Skeletal muscle satellite cell (primary cell): Measurements from ENCODE around the gene DYNC2H1.

Source experiments
- H3K27me3 ChIP-seq: 2 replicates; pipeline ENCODE4 v1.7.0; 2013; ENCODE audit warnings: low read length; ENCODE audit not compliant: control insufficient read depth, insufficient read depth
- H3K36me3 ChIP-seq: 2 replicates; pipeline ENCODE4 v1.7.0; 2013; ENCODE audit warnings: mild to moderate bottlenecking, control low read depth, low read length; ENCODE audit not compliant: insufficient read depth
- H3K4me1 ChIP-seq: 2 replicates; pipeline ENCODE4 v1.7.0; 2013; ENCODE audit warnings: low read length; ENCODE audit not compliant: control insufficient read depth, insufficient read depth
- H3K4me2 ChIP-seq: 2 replicates; pipeline ENCODE4 v1.7.0; 2013; ENCODE audit warnings: mild to moderate bottlenecking, low read length
- H3K4me3 ChIP-seq: 2 replicates; pipeline ENCODE4 v1.7.0; 2013; ENCODE audit warnings: low read length
- H3K9ac ChIP-seq: 2 replicates; pipeline ENCODE4 v1.7.0; 2013; ENCODE audit warnings: mild to moderate bottlenecking, low read depth, low read length, moderate library complexity
- H3K9me3 ChIP-seq: replicated peaks from 2 replicates; pipeline ENCODE4 v1.7.0; 2013; ENCODE audit warnings: mild to moderate bottlenecking, control low read depth, low read length

The DYNC2H1 gene

GRCh38 chr11:103465555-103466140 lies 356.4 kb downstream of the DYNC2H1 start:
- no peaks in the 10 kb centered on the region for H3K36me3 ChIP-seq
- H3K4me3 ChIP-seq, result no peak overlapping the region
- H3K9ac ChIP-seq, result no peak overlapping the region
- no peaks in the 10 kb centered on the region for H3K9me3 ChIP-seq
- H3K4me1 ChIP-seq, result peaks cover 4% of the 10 kb centered on the region
- no peaks in the 10 kb centered on the region for H3K27me3 ChIP-seq
- H3K4me2 ChIP-seq, result no peak overlapping the region

GRCh38 chr11:103471546-103471945 lies 362.3 kb downstream of the DYNC2H1 start:
- H3K4me1 ChIP-seq, result peaks cover 6% of the 10 kb centered on the region
- no peak overlapping the region for H3K9ac ChIP-seq
- H3K4me3 ChIP-seq, result no peak overlapping the region
- H3K4me2 ChIP-seq, result no peak overlapping the region
- no peaks in the 10 kb centered on the region for H3K36me3 ChIP-seq
- H3K9me3 ChIP-seq, result no peaks in the 10 kb centered on the region
- H3K27me3 ChIP-seq, result no peaks in the 10 kb centered on the region

GRCh38 chr11:103476874-103477273 lies 367.6 kb downstream of the DYNC2H1 start:
- Histone ChIP-seq H3K4me2 (no peak overlapping the region), H3K4me1 (peaks cover 3% of the 10 kb centered on the region), H3K27me3 (no peaks in the 10 kb centered on the region), H3K9ac (no peak overlapping the region), H3K4me3 (no peak overlapping the region), H3K9me3 (no peaks in the 10 kb centered on the region), H3K36me3 (no peaks in the 10 kb centered on the region)

GRCh38 chr11:103480421-103480820 lies 371.2 kb downstream of the DYNC2H1 start:
- Histone ChIP-seq H3K9me3 (no peaks in the 10 kb centered on the region), H3K36me3 (no peaks in the 10 kb centered on the region), H3K4me1 (peaks cover 3% of the 10 kb centered on the region), H3K4me3 (no peak overlapping the region), H3K27me3 (no peaks in the 10 kb centered on the region), H3K4me2 (no peak overlapping the region), H3K9ac (no peak overlapping the region)

GRCh38 chr11:103483996-103484395 lies 374.8 kb downstream of the DYNC2H1 start:
- Histone ChIP-seq H3K36me3 (no peaks in the 10 kb centered on the region), H3K27me3 (no peaks in the 10 kb centered on the region), H3K9ac (no peak overlapping the region), H3K4me3 (no peak overlapping the region), H3K4me2 (no peak overlapping the region), H3K4me1 (no peaks in the 10 kb centered on the region), H3K9me3 (no peaks in the 10 kb centered on the region)

GRCh38 chr11:103484545-103484944 lies 375.3 kb downstream of the DYNC2H1 start:
- Histone ChIP-seq H3K4me2 (no peak overlapping the region), H3K4me1 (no peaks in the 10 kb centered on the region), H3K4me3 (no peak overlapping the region), H3K9ac (no peak overlapping the region), H3K9me3 (no peaks in the 10 kb centered on the region), H3K27me3 (no peaks in the 10 kb centered on the region), H3K36me3 (no peaks in the 10 kb centered on the region)

- no peaks in the 10 kb centered on the region for H3K9me3 ChIP-seq
- H3K9ac ChIP-seq, result no peak overlapping the region
- no peaks in the 10 kb centered on the region for H3K36me3 ChIP-seq
- no peaks in the 10 kb centered on the region for H3K4me1 ChIP-seq
- H3K27me3 ChIP-seq, result no peaks in the 10 kb centered on the region
- H3K4me2 ChIP-seq, result no peak overlapping the region
- H3K4me3 ChIP-seq, result no peak overlapping the region
These were observed 377.4 kb downstream of the DYNC2H1 start for GRCh38 chr11:103486604-103487003.

GRCh38 chr11:103487113-103487512 lies 377.9 kb downstream of the DYNC2H1 start:
- H3K36me3 ChIP-seq, result no peaks in the 10 kb centered on the region
- H3K4me3 ChIP-seq, result no peak overlapping the region
- H3K27me3 ChIP-seq, result no peaks in the 10 kb centered on the region
- no peaks in the 10 kb centered on the region for H3K4me1 ChIP-seq
- no peaks in the 10 kb centered on the region for H3K9me3 ChIP-seq
- H3K9ac ChIP-seq, result no peak overlapping the region
- H3K4me2 ChIP-seq, result no peak overlapping the region

GRCh38 chr11:103488031-103488461 lies 378.8 kb downstream of the DYNC2H1 start:
- Histone ChIP-seq H3K9me3 (no peaks in the 10 kb centered on the region), H3K27me3 (no peaks in the 10 kb centered on the region), H3K36me3 (no peaks in the 10 kb centered on the region), H3K4me1 (no peaks in the 10 kb centered on the region), H3K4me3 (no peak overlapping the region), H3K9ac (no peak overlapping the region), H3K4me2 (no peak overlapping the region)

GRCh38 chr11:103488579-103488978 lies 379.4 kb downstream of the DYNC2H1 start:
- no peak overlapping the region for H3K9ac ChIP-seq
- H3K27me3 ChIP-seq, result no peaks in the 10 kb centered on the region
- no peaks in the 10 kb centered on the region for H3K9me3 ChIP-seq
- no peak overlapping the region for H3K4me3 ChIP-seq
- no peaks in the 10 kb centered on the region for H3K36me3 ChIP-seq
- no peak overlapping the region for H3K4me2 ChIP-seq
- H3K4me1 ChIP-seq, result no peaks in the 10 kb centered on the region

GRCh38 chr11:103491777-103492176 lies 382.6 kb downstream of the DYNC2H1 start:
- no peak overlapping the region for H3K4me3 ChIP-seq
- no peaks in the 10 kb centered on the region for H3K27me3 ChIP-seq
- no peaks in the 10 kb centered on the region for H3K4me1 ChIP-seq

GRCh38 chr11:103494491-103494890 lies 385.3 kb downstream of the DYNC2H1 start:
- no peaks in the 10 kb centered on the region for H3K9me3 ChIP-seq
- no peak overlapping the region for H3K9ac ChIP-seq
- H3K4me1 ChIP-seq, result no peaks in the 10 kb centered on the region
- no peak overlapping the region for H3K4me3 ChIP-seq
- no peak overlapping the region for H3K4me2 ChIP-seq
- no peaks in the 10 kb centered on the region for H3K36me3 ChIP-seq
- H3K27me3 ChIP-seq, result no peaks in the 10 kb centered on the region

More at GRCh38 chr11:103491777-103492176, 382.6 kb downstream of the DYNC2H1 start:
- H3K9ac ChIP-seq, result no peak overlapping the region
- H3K4me2 ChIP-seq, result no peak overlapping the region
- no peaks in the 10 kb centered on the region for H3K9me3 ChIP-seq
- no peaks in the 10 kb centered on the region for H3K36me3 ChIP-seq
